Chondrocyte (in vitro differentiated cells): ENCODE data around the gene CWC27. TPM values are rescaled to one million over a fixed set of nuclear protein-coding genes. Genes with fewer than 3 reads are reported as not detected.

ENCODE experiments used
- DNase-seq: peaks from one replicate; pipeline ENCODE4 v3.0.0; 2021; ENCODE audit warnings: mixed read lengths, low spot score
- H3K27ac Mint-ChIP-seq: one replicate; pipeline ENCODE4 v1.8.0; 2021; ENCODE audit warnings: mild to moderate bottlenecking, moderate library complexity, mixed read lengths; ENCODE audit not compliant: unreplicated experiment
- H3K27me3 Mint-ChIP-seq: 2 replicates; pipeline ENCODE4 v1.8.0; 2021; ENCODE audit warnings: low read depth, mixed read lengths
- H3K36me3 Mint-ChIP-seq: 2 replicates; pipeline ENCODE4 v1.8.0; 2021; ENCODE audit warnings: low read depth, mixed read lengths
- H3K4me1 Mint-ChIP-seq: 2 replicates; pipeline ENCODE4 v1.8.0; 2021; ENCODE audit warnings: low read depth, mild to moderate bottlenecking, mixed read lengths
- H3K4me3 Mint-ChIP-seq: one replicate; pipeline ENCODE4 v1.8.0; 2021; ENCODE audit warnings: mild to moderate bottlenecking, moderate library complexity, mixed read lengths; ENCODE audit not compliant: unreplicated experiment
- H3K9me3 Mint-ChIP-seq: 2 replicates; pipeline ENCODE4 v1.8.0; 2021; ENCODE audit warnings: low read depth, mixed read lengths
- CTCF ChIP-seq: fragments of 200-600 bp; sonication (generic); IDR thresholded peaks from 2 replicates; pipeline ENCODE4 v1.5.0; 2021; ENCODE audit warnings: antibody characterized with exemption, mild to moderate bottlenecking, moderate library complexity
- total RNA-seq: library from RNA; stranded (reverse); gene quantifications from 3 replicates; pipeline ENCODE4 v1.2.1, GENCODE V29; 2021

CWC27 gene
- total RNA-seq, 1 donor from 2014 or later = 19.5 TPM

- Mint-ChIP-seq H3K9me3 (peaks cover 21% of the 10 kb centered on the region), H3K4me3 (no peak overlapping the region), H3K27me3 (no peaks in the 10 kb centered on the region), H3K4me1 (peaks cover 28% of the 10 kb centered on the region), H3K27ac (no peak overlapping the region), H3K36me3 (peaks cover 31% of the 10 kb centered on the region)
- no peak for TF ChIP-seq CTCF
- DNase-seq = no peak
These were observed 72.2 kb downstream of the CWC27 start for GRCh38 chr5:64840958-64841357.

- H3K4me3 Mint-ChIP-seq = no peak overlapping the region
- H3K27ac Mint-ChIP-seq = no peak overlapping the region
- no peak for DNase-seq
- peaks cover 5% of the 10 kb centered on the region for H3K36me3 Mint-ChIP-seq
- no peaks in the 10 kb centered on the region for H3K27me3 Mint-ChIP-seq
- H3K9me3 Mint-ChIP-seq = peaks cover 3% of the 10 kb centered on the region
- peaks cover 7% of the 10 kb centered on the region for H3K4me1 Mint-ChIP-seq
- TF ChIP-seq CTCF = no peak
These were observed 85.0 kb downstream of the CWC27 start for GRCh38 chr5:64853777-64854176.

GRCh38 chr5:64854855-64855254, 86.1 kb downstream of the CWC27 start:
- Mint-ChIP-seq H3K27me3 (no peaks in the 10 kb centered on the region), H3K9me3 (no peaks in the 10 kb centered on the region), H3K27ac (no peak overlapping the region), H3K36me3 (peaks cover 5% of the 10 kb centered on the region), H3K4me3 (no peak overlapping the region), H3K4me1 (peaks cover 7% of the 10 kb centered on the region)
- no peak for DNase-seq
- no peak for TF ChIP-seq CTCF

GRCh38 chr5:64859881-64860280, 91.2 kb downstream of the CWC27 start:
- no peak for TF ChIP-seq CTCF

GRCh38 chr5:64861281-64861680, 92.6 kb downstream of the CWC27 start:
- DNase-seq = no peak
- Mint-ChIP-seq H3K36me3 (peaks cover 2% of the 10 kb centered on the region), H3K4me3 (no peak overlapping the region), H3K27me3 (no peaks in the 10 kb centered on the region), H3K4me1 (peaks cover 15% of the 10 kb centered on the region), H3K9me3 (no peaks in the 10 kb centered on the region), H3K27ac (no peak overlapping the region)
- no peak for TF ChIP-seq CTCF

More at GRCh38 chr5:64859881-64860280, 91.2 kb downstream of the CWC27 start:
- Mint-ChIP-seq H3K27me3 (no peaks in the 10 kb centered on the region), H3K4me3 (no peak overlapping the region), H3K36me3 (peaks cover 2% of the 10 kb centered on the region), H3K27ac (no peak overlapping the region), H3K4me1 (peaks cover 3% of the 10 kb centered on the region), H3K9me3 (no peaks in the 10 kb centered on the region)
- no peak for DNase-seq
